Loucy (cell line): ENCODE data around the gene HSD17B4.
A peak's percentile ranks its signal among the peaks of the same experiment; 100 is the strongest.

Experiments used
- H2AFZ ChIP-seq: fragments of 200-600 bp; sonication (generic); 2 replicates; pipeline ENCODE4 v1.6.0; 2016; ENCODE audit warnings: antibody characterized with exemption, mild to moderate bottlenecking, low read length, moderate library complexity
- H3F3A ChIP-seq: fragments of 200-600 bp; 2 replicates; pipeline ENCODE4 v1.6.0; 2016; ENCODE audit warnings: antibody characterized with exemption, low read depth, mild to moderate bottlenecking
- H3K27me3 ChIP-seq: fragments of 200-600 bp; sonication (generic); 2 replicates; pipeline ENCODE4 v1.6.1; 2014; ENCODE audit warnings: low read length, mild to moderate bottlenecking; ENCODE audit not compliant: insufficient read depth, poor library complexity, severe bottlenecking
- H3K36me3 ChIP-seq: fragments of 200-600 bp; sonication (generic); 2 replicates; pipeline ENCODE4 v1.6.1; 2016; ENCODE audit warnings: low read length; ENCODE audit not compliant: insufficient read depth
- H3K4me1 ChIP-seq: fragments of 200-600 bp; sonication (generic); 2 replicates; pipeline ENCODE4 v1.5.1; 2014; ENCODE audit warnings: low read length, mild to moderate bottlenecking; ENCODE audit not compliant: insufficient read depth, poor library complexity, severe bottlenecking
- H3K4me2 ChIP-seq: fragments of 200-600 bp; sonication (generic); 2 replicates; pipeline ENCODE4 v1.6.0; 2014; ENCODE audit warnings: antibody characterized with exemption, low read length, low read depth, mild to moderate bottlenecking; ENCODE audit not compliant: poor library complexity, severe bottlenecking
- H3K4me3 ChIP-seq: fragments of 200-600 bp; sonication (generic); 2 replicates; pipeline ENCODE4 v1.5.1; 2014; ENCODE audit warnings: low read length, mild to moderate bottlenecking, mixed read lengths; ENCODE audit not compliant: poor library complexity, severe bottlenecking
- H3K79me2 ChIP-seq: fragments of 200-600 bp; sonication (generic); 2 replicates; pipeline ENCODE4 v1.6.1; 2014; ENCODE audit warnings: low read length; ENCODE audit not compliant: insufficient read depth
- H3K9ac ChIP-seq: fragments of 200-600 bp; sonication (generic); 2 replicates; pipeline ENCODE4 v1.6.0; 2014; ENCODE audit warnings: mild to moderate bottlenecking, low read depth, low read length, moderate library complexity; ENCODE audit not compliant: poor library complexity, severe bottlenecking
- H3K9me2 ChIP-seq: fragments of 200-600 bp; sonication (generic); replicated peaks from 2 replicates; pipeline ENCODE4 v1.6.1; 2016; ENCODE audit warnings: low read depth, low read length, mixed read lengths
- H3K9me3 ChIP-seq: fragments of 200-600 bp; sonication (generic); 2 replicates; pipeline ENCODE4 v1.6.1; 2014; ENCODE audit warnings: mild to moderate bottlenecking, antibody characterized with exemption, low read length, low read depth; ENCODE audit not compliant: insufficient read depth
- H4K20me1 ChIP-seq: fragments of 200-600 bp; sonication (generic); 2 replicates; pipeline ENCODE4 v1.6.0; 2014; ENCODE audit warnings: antibody characterized with exemption, low read length, mild to moderate bottlenecking; ENCODE audit not compliant: insufficient read depth, poor library complexity, severe bottlenecking
- EZH2phosphoT487 ChIP-seq: fragments of 200-600 bp; IDR thresholded peaks from 2 replicates; pipeline ENCODE4 v1.6.1; 2018; ENCODE audit warnings: antibody characterized with exemption, mild to moderate bottlenecking, moderate library complexity, borderline replicate concordance
- TF ChIP-seq, protein P1 (sequence below): fragments of 200-600 bp; sonication (generic); conservative IDR thresholded peaks from 2 replicates; pipeline ENCODE4 v1.5.1; 2014; ENCODE audit warnings: mild to moderate bottlenecking, antibody characterized with exemption, low read length

The HSD17B4 gene

DNA sequence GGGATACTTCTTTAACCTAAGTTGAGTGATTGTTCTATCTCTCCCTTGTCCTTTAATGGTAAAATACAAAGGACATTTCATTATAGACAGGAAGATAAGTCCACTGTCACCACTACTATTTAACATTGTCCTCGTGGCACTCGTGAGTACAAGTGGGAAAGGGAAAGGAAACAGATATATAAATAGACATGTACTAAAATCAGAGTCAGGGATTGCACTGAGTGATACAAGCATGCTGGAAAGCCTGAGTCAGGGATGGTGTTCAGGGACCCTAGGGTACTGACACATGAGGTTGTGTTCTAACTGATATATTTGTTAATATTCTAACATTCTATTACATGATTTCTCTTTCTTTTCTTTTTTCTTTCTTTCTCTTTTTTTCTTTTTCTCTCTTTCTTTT, 102.3 kb downstream of the HSD17B4 start:
- Histone ChIP-seq H3K36me3 (no peaks in the 10 kb centered on the region), H2AFZ (no peak overlapping the region), H3F3A (no peaks in the 10 kb centered on the region), H3K27me3 (no peaks in the 10 kb centered on the region), H3K9me2 (no peaks in the 10 kb centered on the region), H3K9me3 (no peaks in the 10 kb centered on the region), H4K20me1 (no peaks in the 10 kb centered on the region), H3K4me1 (no peaks in the 10 kb centered on the region), H3K4me2 (no peak overlapping the region), H3K79me2 (no peaks in the 10 kb centered on the region), H3K9ac (no peak overlapping the region), H3K4me3 (no peak overlapping the region)
- TF ChIP-seq, protein P1, sequence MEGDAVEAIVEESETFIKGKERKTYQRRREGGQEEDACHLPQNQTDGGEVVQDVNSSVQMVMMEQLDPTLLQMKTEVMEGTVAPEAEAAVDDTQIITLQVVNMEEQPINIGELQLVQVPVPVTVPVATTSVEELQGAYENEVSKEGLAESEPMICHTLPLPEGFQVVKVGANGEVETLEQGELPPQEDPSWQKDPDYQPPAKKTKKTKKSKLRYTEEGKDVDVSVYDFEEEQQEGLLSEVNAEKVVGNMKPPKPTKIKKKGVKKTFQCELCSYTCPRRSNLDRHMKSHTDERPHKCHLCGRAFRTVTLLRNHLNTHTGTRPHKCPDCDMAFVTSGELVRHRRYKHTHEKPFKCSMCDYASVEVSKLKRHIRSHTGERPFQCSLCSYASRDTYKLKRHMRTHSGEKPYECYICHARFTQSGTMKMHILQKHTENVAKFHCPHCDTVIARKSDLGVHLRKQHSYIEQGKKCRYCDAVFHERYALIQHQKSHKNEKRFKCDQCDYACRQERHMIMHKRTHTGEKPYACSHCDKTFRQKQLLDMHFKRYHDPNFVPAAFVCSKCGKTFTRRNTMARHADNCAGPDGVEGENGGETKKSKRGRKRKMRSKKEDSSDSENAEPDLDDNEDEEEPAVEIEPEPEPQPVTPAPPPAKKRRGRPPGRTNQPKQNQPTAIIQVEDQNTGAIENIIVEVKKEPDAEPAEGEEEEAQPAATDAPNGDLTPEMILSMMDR = no peak
- TF ChIP-seq EZH2phosphoT487 = no peak

DNA sequence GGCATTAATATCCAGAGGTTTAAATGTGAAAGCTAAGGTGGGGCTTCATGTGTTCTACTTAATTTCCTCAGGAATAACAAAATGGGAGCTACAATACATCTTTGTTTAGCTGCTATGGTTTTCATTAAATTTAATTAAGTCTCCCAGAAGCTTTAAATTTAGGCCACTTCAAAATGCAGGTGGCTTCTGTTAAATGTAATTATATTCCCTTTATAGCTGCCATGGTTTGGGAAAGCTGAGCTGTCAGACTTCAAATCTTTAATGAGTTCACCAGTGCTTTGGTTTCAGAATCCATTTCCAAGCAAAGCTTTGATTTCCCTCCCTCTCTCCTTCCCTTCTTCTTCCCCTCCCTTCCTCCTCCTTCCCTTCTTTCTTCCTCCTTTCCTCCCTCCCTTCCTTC, 118.6 kb downstream of the HSD17B4 start:
- Histone ChIP-seq H3K4me2 (no peak overlapping the region), H3K4me1 (no peaks in the 10 kb centered on the region), H2AFZ (no peak overlapping the region), H4K20me1 (no peaks in the 10 kb centered on the region), H3K9ac (no peak overlapping the region), H3K9me2 (no peaks in the 10 kb centered on the region), H3K36me3 (no peaks in the 10 kb centered on the region), H3F3A (no peaks in the 10 kb centered on the region), H3K9me3 (no peaks in the 10 kb centered on the region), H3K4me3 (no peak overlapping the region), H3K27me3 (no peaks in the 10 kb centered on the region), H3K79me2 (no peaks in the 10 kb centered on the region)
- no peak for TF ChIP-seq EZH2phosphoT487
- TF ChIP-seq, protein P1 = no peak

DNA sequence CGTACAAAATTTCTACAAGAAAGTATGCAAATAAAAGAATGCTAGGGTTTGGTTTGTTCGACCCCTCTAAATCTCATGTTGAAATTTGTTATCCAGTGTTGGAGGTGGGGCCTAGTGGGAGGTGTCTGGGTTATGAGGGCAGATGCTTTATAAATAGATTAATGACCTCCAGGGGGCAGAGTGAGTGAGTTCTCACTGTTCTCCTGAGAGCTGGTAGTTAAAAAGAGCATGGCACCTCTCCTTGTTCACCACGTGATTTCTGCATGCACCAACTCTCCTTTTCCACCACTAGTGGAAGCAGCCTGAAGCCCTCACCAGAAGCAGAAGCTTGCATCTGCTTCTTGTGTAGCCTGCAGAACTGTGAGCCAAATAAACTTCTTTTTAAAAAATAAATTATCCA, 126.6 kb downstream of the HSD17B4 start:
- Histone ChIP-seq H3F3A (no peaks in the 10 kb centered on the region), H3K36me3 (no peaks in the 10 kb centered on the region), H3K9me2 (no peaks in the 10 kb centered on the region), H3K4me1 (no peaks in the 10 kb centered on the region), H3K27me3 (no peaks in the 10 kb centered on the region), H3K4me3 (no peak overlapping the region), H3K79me2 (no peaks in the 10 kb centered on the region), H2AFZ (0 out of 2 replicates have a peak overlapping the region, but pooled peaks have one; percentile 36), H3K4me2 (no peak overlapping the region), H4K20me1 (no peaks in the 10 kb centered on the region), H3K9ac (no peak overlapping the region), H3K9me3 (no peaks in the 10 kb centered on the region)
- TF ChIP-seq, protein P1 = peak; percentile 55
- no peak for TF ChIP-seq EZH2phosphoT487
